T-helper 2 cell treated with Interferon-gamma antibody and Interleukin-4, amounts not matched to agents 100 ng/mL and 5 ng/mL, for 36 hours (primary cell): ENCODE data around the gene KCND2. TPM values are rescaled to one million over a fixed set of nuclear protein-coding genes. Genes with fewer than 3 reads are reported as not detected.
"Not testable (repeated sequence)": the region's sequence is repeated elsewhere in the genome, so short reads cannot be mapped to it uniquely, and the experiment has no call there.

Source experiments
- intact Hi-C: fragments of 100-400 bp; cut with micrococcal nuclease; formaldehyde crosslinking; loops from one replicate; pipeline ENCODE4 v1.15.1; 2023
- total RNA-seq: library from RNA; stranded (reverse); gene quantifications from 2 replicates; pipeline ENCODE4 v1.2.3, GENCODE V29; 2022

KCND2 gene
- total RNA-seq, 1 donor from 2014 or later, result not detected

- intact Hi-C loops, result no loop called here
Observed at GRCh38 chr7:120480472-120480871, 207.5 kb downstream of the KCND2 start.

- intact Hi-C loops, result no loop called here
Observed at GRCh38 chr7:120480930-120481329, 208.0 kb downstream of the KCND2 start.

DNA sequence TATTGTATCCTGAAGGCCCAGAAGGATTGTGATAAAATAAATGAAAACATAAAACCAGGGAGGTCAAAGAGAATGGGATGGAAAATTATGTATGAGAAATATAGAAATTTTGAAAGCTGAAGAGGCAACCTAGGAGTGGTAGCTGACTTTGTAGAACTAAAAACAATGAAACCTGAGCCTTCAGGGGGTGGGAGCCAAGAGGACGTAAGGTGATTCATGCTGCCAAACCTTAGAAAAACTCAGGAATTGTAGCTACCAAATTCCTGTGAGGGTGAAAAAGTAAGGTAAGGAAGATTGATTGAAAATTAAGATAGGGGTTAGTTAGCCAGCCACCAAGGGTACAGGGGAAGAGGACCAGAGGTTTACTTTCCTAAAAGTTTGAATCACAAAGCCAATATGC is 213.2 kb downstream of the KCND2 start:
- intact Hi-C loops, result no loop called here

DNA sequence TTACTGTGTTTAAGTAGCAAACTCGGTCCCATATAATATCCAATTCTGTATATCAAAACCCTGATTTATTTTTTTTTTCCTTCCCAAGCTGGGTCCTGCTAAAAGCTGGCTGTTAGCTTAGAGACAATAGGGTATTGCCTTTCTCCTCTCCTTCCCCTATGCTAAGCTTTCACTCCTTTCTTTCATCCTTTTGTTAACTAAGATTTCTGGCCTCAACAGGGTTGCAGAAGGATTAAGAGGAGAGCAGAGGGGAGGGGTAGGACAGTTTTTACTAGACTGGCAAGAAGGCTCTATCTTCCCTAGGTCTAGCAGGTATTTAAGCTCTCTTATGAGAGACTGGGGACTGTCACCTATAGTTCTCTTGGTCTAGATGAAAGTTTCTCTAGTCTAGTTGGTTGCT is 229.2 kb downstream of the KCND2 start:
- intact Hi-C loops, result no loop called here

GRCh38 chr7:120502825-120503224 is 229.8 kb downstream of the KCND2 start:
- intact Hi-C loops, result no loop called here

- intact Hi-C loops, result no loop called here
Observed at GRCh38 chr7:120504386-120504785, 231.4 kb downstream of the KCND2 start.

DNA sequence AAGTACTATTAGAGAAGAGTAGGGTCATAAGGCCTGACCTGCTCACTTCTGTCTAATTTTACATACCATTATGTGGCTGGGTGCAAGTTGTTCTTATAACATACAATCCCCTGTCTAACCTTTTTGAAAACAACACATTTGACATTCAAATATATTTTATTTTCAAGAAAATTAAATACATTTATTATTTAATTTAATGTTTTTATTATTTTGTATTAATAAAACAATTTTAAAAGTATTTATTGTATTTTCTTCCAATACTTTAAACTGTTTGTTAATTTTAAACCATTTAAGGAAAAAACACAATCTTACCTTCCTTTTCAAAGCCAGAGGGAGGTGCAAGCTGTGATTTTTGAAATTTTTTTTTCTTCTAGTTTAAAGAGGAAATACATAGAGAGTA is 232.8 kb downstream of the KCND2 start:
- intact Hi-C loops, result no loop called here

- intact Hi-C loops, result no loop called here
Observed at GRCh38 chr7:120512701-120513100, 239.7 kb downstream of the KCND2 start.

DNA sequence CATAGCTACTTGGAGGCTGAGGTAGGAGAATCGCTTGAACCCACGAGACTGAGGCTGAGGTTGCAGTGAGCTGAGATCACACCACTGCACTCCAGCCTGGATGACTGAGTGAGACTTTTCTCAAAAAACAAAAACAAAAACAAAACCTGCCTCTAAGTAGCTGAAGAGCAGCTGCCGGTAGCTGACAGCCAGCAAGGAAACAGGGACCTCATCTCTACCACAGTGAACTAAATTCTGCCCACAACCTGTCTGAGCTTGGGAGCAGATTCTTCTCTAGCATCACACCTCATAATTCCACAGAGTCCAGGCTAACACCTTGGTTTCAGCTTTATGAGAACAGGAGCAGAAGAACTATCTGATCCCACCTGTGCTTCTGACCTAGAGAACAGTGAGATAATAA is 246.2 kb downstream of the KCND2 start:
- intact Hi-C loops, result no loop called here

GRCh38 chr7:120521761-120522737 is 249.1 kb downstream of the KCND2 start:
- intact Hi-C loops, result no loop called here

GRCh38 chr7:120523985-120524384 is 251.0 kb downstream of the KCND2 start:
- intact Hi-C loops, result no loop called here

DNA sequence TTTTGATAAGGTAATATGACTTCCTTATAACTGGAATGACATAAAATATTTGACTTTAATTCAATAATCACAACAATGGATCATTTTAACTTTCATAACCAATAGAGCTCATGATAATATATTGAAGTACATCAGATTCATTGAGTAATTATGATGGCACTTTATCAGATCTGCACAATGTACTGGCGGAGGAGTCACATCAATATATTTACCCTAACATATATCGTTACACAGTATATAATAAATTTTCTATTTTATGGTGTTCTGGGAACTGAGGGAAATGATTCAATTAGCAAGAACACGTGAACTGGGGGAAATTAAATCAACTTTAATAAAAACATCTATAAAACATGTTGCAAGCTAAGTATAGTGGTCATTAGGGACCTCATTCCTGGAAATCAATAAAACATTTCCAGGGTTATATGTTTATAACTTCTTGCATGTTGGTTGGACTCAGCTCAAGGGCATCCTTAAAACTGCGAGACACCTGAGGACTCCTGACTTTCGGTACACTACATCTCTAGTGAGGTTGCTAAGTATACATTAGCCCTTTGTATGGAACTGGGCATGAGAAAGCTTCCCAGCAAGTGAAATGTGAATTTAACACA is 254.0 kb downstream of the KCND2 start:
- intact Hi-C loops, result no loop called here

DNA sequence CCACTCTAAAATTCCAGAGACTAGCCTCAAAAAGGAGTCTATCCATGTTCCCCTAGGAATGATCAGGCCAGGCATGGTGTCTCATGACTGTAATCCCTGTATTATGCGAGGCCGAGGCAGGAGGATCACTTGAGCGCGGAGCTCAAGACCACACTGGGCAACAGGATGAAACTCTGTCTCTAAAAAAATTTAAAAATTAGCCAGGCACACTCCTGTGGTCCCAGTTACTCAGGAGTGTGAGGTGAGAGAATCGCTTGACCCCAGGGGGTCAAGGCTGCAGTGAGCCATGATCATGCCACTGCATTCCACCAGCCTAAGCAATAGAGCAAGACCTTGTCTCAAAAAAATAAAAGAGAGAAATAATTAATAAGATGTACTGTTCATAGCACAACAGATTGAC is 256.8 kb downstream of the KCND2 start:
- intact Hi-C loops, result no loop called here

- intact Hi-C loops, result no loop called here
Observed at GRCh38 chr7:120538335-120538734, 265.4 kb downstream of the KCND2 start.

DNA sequence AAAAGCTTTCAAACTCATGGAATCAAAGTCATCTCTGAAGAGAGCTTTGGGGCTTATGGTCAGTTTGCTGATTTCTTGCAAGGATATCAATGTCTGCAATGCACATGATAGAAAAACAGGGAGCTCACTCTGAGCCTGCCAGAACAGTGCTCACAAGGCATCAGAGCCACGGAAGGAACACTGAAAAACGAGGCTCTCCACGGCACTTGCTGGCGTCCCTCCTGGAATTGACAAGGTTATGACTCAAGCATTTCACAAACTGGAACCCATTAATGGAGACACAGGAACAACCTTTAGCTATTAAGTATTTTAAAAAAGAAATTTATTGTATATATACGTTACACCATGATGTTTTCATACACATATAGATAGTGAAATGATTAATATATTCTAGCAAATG is 266.3 kb downstream of the KCND2 start:
- intact Hi-C loops, result no loop called here

DNA sequence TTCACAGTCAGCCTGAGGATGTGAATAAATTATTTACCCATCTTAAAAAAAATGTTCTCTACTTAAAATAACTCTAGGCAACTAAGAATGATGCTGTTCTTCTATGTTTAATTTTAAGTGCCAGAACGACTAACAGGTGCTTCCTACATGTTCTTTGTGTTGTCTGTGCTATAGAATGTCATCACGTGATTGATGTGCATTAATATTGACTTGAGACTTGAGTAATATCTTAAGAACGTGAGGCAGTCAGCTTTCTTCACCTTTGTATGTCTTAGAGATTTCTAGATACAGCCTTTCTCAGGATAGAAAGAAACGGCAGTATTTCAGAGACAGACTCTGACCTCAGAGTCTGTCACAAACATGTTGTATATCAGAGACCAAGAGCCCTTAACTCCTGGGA is 274.6 kb downstream of the KCND2 start:
- intact Hi-C loops, result no loop called here

DNA sequence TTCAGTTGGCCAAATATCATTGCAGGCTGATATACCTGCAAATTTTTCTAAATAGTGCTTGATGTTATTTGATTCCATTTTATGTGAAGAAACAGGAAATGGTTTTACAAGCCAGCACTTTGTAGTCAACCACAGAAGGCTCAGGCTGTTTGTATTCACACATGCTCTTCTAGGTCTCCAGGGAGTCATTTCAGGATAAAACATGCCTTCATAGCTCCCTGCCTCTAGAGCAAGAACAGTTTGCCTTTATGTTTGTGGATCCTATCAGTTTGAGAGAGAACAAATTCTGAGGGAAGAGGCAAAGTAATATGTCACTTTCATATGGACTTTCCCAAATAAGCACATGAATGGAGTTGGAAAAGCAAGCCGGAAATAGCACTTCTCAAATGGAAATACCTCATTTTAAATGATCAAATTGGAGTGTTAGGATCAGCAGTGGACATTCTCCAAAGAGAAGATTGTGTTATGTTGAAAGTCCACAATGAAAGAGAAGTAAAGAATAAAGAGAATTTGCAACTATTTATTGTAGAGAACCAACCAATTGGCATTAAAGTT is 277.6 kb downstream of the KCND2 start:
- intact Hi-C loops, result loop anchor here (10.0 kb wide), 1 partner anchor 1276 kb away; no protein-coding TSS in a partner anchor

GRCh38 chr7:120553491-120553890 is 280.5 kb downstream of the KCND2 start:
- intact Hi-C loops, result loop anchor here (10.0 kb wide), 1 partner anchor 1279 kb away; no protein-coding TSS in a partner anchor

- intact Hi-C loops, result loop anchor here (5.0 to 10.0 kb wide), 2 partner anchors 618 to 1280 kb away; no protein-coding TSS in a partner anchor
Observed at GRCh38 chr7:120554960-120555571, 282.1 kb downstream of the KCND2 start.

DNA sequence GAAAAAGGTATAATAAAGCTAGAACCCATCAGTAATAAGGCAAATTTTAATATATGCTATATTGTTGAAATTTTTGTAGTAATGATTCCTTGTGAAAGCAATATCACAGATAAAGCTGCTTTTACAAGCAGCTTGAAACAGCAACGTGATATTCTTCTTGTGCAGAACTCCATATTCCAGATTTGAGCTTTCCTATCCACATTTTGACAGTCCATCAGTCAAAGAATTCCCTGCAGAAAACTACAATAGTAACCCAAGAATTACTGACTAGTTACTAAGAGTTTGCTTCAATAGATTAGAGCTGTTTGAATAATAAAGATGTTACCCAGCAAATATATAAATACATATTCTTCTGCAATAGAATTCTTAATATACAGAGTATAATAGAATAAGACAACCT is 291.2 kb downstream of the KCND2 start:
- intact Hi-C loops, result no loop called here

- intact Hi-C loops, result no loop called here
Observed at GRCh38 chr7:120567204-120567603, 294.2 kb downstream of the KCND2 start.

GRCh38 chr7:120578657-120579056 is 305.7 kb downstream of the KCND2 start:
- intact Hi-C loops, result not testable (repeated sequence)
